PC-9 (cell line): Measurements from ENCODE around the gene POLRMT.

Experiments used
- EZH2 ChIP-seq: fragments of 200-600 bp; sonication (generic); IDR thresholded peaks from 2 replicates; pipeline ENCODE4 v1.8.0; 2017; ENCODE audit warnings: antibody characterized with exemption, low read depth
- TF ChIP-seq, protein P1 (sequence below): fragments of 200-600 bp; sonication (generic); conservative IDR thresholded peaks from 2 replicates; pipeline ENCODE4 v1.6.1; 2017; ENCODE audit warnings: mixed run types, antibody characterized with exemption, mild to moderate bottlenecking, moderate library complexity

DNA sequence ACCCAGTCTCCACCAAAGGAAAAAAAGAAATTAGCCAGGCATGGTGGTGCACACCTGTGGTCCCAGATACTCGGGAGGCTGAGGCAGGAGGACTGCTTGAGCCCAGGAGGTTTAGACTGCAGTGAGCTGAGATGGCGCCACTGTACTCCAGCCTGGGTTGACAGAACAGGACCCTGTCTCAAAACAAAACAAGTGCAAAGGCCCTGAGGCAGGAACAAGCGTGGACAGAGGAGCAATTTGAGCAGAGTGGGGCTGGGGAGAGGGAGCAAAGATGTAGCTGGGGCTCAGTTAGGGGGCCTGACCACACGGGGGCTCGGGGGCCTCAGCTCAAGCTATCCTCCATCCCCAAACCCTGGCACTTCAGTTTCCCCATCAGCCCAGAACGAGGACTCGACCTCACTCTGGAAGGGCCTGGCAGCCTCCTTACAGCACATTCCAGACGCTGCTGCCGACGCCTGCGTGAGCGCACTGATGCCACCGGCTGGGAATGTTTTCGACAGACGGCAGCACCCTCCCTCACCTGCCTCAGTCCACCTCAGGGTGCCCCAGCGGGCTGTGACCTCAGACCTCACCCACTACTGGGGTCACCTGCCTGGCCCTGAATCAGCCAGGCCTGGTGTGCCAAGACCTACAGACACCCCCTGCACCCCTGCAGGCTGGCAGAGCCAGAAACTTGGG is 1.8 kb upstream of the POLRMT start:
- TF ChIP-seq, protein P1, sequence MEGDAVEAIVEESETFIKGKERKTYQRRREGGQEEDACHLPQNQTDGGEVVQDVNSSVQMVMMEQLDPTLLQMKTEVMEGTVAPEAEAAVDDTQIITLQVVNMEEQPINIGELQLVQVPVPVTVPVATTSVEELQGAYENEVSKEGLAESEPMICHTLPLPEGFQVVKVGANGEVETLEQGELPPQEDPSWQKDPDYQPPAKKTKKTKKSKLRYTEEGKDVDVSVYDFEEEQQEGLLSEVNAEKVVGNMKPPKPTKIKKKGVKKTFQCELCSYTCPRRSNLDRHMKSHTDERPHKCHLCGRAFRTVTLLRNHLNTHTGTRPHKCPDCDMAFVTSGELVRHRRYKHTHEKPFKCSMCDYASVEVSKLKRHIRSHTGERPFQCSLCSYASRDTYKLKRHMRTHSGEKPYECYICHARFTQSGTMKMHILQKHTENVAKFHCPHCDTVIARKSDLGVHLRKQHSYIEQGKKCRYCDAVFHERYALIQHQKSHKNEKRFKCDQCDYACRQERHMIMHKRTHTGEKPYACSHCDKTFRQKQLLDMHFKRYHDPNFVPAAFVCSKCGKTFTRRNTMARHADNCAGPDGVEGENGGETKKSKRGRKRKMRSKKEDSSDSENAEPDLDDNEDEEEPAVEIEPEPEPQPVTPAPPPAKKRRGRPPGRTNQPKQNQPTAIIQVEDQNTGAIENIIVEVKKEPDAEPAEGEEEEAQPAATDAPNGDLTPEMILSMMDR: no peak
- no peak for TF ChIP-seq EZH2
